OCI-LY1 (cell line): ENCODE data around the gene C22orf23.

Experiments used
- CTCF ChIP-seq: fragments of 200-600 bp; sonication (generic), shearing (Covaris generic); IDR thresholded peaks from 2 replicates; pipeline ENCODE4 v1.5.1; 2017; ENCODE audit warnings: mild to moderate bottlenecking, antibody characterized with exemption, low read length, moderate library complexity, mixed read lengths
- EZH2 ChIP-seq: fragments of 200-600 bp; sonication (generic), shearing (Covaris generic); IDR thresholded peaks from 2 replicates; pipeline ENCODE4 v1.8.0; 2017; ENCODE audit warnings: borderline replicate concordance, mixed run types, mild to moderate bottlenecking, antibody characterized with exemption, low read length, moderate library complexity, mixed read lengths

GRCh38 chr22:37906364-37907008, 46.9 kb downstream of the C22orf23 start:
- no peak for TF ChIP-seq CTCF
- no peak for TF ChIP-seq EZH2
